Stimulated activated CD8-positive, alpha-beta memory T cell treated with anti-CD3 and anti-CD28 coated beads, Interleukin-4, amount 100 ng/mL, for 48 hours (primary cell): ENCODE results near the gene HBS1L.

ENCODE experiments used
- DNase-seq: peaks from one replicate; pipeline ENCODE4 v3.0.0-alpha.2; 2020

HBS1L gene

DNA sequence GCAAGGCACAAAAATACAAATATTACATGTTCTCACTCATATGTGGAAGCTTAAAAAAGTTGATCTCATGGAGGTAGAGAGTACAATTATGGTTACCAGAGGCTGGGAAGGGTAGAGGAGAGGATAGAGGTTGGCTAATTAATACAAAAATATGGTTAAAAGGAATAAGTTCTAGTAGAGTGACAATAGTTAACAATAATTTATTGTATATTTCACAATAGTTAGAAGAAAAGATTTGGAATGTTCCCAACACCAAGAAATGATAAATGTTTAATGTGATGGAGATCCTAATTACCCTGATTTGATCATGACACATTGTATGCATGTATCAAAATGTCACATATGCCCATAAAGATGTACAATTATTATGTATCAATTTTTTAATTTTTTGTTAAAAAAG, 106.5 kb downstream of the HBS1L start:
- DNase-seq: no peak

DNA sequence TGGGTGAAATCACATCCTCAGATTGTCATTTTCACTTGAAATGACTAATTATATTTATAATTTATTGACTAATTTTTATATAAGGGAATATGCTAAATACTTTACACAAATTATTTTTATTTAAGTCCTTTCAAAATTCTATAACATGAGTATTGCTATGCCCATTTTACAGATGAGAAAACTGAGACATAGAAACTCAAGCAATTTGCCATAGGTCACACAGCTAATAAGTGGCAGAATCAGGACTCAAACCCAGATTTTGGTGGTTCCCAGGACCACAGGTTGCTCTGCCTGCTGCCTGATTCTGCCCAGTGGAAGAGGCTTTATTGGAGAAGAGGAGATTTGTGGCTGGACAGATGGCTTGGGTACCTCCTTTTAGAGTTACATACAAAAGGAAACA, 109.6 kb downstream of the HBS1L start:
- DNase-seq: no peak

GRCh38 chr6:134943522-134944111, 111.0 kb downstream of the HBS1L start:
- DNase-seq: no peak

DNA sequence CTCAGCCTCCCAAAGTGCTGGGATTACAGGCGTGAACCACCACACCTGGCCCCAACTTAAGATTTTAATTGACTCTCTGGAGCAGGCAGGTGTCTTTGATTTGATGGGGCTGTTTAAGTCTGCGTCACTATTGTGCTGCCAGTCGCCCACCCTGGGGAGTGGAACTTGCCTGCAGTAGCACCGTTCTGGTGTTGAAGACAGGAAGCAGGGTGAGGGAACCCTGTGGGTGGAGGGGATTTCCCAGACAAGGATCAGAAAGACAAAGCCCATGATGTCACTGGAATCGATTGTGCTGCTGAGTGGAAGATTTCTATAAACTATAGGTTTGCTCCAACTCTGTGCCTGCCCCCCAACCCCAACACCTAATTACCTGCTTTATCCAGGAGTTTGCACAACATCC, 115.7 kb downstream of the HBS1L start:
- peak; percentile 79 for DNase-seq

GRCh38 chr6:134937426-134937825, 117.2 kb downstream of the HBS1L start:
- no peak for DNase-seq

DNA sequence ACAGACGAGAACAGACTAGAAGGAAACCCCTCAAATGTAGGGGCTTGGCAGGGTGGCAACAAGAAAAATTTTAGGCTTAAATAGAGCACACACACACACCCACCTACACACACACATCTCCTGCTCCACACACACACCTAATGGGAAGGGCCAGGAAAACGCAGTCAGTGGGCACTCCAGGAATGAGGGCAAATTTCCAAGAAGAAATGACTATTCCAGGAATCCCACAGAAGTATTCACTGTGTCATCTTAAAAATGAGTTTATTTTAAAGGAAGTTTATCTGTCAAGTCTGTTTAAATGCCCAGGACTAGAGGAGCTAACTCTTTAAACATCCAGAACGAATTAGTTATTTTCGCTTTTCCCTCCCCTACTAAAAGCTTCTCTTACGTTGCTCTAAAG, 117.7 kb downstream of the HBS1L start:
- no peak for DNase-seq

DNA sequence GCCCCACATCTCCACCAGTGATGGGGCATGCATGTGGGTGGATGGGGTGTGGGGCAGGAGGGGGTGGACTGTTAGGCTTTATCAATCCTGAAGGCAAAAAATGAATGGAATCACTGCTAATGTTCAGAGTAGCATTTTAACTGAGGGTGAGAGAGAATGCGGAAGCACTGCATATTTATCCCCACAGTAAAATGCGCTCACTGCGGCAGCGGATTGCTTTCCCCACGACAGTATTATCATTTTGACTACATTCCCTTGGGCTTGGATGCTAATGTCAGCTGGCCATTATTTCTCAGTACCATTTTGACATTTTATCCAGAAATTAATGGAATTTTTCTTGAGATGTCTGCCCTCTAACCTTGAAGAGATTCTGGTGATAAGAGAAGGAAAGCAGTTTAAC, 118.1 kb downstream of the HBS1L start:
- no peak for DNase-seq

- no peak for DNase-seq
Measured at GRCh38 chr6:134934793-134935485, 119.7 kb downstream of the HBS1L start.

GRCh38 chr6:134932535-134933470, 121.8 kb downstream of the HBS1L start:
- no peak for DNase-seq

DNA sequence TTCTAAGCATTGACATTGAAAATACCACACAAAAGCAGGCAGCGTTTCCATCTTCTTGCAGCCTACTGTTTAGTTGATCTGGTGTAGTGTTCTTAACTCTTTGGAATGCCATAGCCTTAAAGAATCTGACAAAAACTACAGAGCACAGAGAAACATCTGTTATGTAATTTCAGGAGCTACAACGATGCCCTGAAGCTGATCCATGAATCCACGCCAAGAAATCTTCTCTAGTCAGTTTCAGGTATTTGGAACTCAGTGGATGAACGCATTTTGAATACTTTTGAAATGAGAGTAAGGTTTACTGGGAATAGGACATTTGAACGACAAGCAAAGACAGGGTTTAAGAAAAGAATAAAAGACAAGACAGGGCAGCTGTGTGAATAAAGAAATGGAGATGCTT, 122.5 kb downstream of the HBS1L start:
- DNase-seq: no peak

DNA sequence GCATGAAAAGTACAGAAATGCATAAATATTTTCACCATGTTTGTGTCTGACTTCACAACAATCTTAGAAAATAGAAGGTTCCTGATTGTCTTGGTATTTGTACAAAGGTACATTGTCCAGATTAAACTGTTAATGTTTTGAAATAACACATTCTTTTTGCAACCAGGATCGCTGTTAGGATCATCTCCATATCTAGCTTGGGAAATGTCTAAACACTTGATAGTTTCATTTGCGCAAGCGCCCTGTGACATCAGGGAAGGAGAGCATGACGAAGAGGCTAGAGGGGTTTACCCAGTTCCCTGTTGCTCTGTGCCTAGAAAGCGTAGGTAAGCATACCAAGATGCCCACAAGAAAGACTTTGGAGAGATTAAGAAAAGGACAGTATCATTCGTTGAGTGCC, 124.2 kb downstream of the HBS1L start:
- no peak for DNase-seq

- DNase-seq: no peak
Measured at GRCh38 chr6:134928151-134928900, 126.3 kb downstream of the HBS1L start.

DNA sequence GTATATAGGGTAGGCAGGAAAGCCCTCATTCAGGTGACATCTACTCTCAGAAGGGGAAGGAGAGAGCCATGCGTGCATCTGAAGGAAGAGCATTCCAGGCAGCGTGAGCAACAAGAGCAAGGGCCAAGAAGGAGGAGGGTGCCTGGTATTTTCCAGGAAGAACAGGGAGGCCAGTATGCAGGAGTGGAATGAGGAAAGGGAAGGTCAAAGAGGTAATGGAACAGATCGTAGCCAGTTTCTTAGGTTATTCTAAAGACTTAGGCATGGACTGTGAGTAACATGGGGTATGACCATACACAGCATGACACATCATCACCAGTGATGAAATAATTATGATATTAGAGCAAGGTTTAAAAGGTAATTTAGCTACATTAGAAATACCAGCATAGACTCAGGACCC, 128.8 kb downstream of the HBS1L start:
- no peak for DNase-seq

- no peak for DNase-seq
Measured at GRCh38 chr6:134921721-134922261, 132.8 kb downstream of the HBS1L start.

GRCh38 chr6:134921276-134921675, 133.3 kb downstream of the HBS1L start:
- no peak for DNase-seq

GRCh38 chr6:134920422-134920821, 134.2 kb downstream of the HBS1L start:
- no peak for DNase-seq

- DNase-seq: no peak
Measured at GRCh38 chr6:134918418-134918961, 136.1 kb downstream of the HBS1L start.

DNA sequence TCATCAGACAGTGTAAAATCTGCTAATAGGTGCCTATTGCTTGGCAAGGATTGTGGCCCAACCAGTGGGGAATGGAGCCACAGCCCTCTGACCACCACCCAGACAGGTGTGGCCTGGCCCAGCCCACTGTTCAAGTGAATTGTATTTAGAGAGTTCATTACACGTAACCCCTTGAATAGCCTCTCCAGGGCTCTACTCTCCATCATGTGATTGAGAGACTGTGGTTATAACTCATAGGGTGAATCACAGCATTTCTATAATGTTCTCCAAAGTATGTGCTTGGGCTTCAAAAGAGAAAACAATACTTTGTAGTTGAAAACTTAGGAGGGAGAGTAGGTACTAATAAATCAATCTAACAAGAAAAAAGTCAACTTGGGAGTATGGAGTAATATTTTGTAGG, 143.1 kb downstream of the HBS1L start:
- DNase-seq: no peak

DNA sequence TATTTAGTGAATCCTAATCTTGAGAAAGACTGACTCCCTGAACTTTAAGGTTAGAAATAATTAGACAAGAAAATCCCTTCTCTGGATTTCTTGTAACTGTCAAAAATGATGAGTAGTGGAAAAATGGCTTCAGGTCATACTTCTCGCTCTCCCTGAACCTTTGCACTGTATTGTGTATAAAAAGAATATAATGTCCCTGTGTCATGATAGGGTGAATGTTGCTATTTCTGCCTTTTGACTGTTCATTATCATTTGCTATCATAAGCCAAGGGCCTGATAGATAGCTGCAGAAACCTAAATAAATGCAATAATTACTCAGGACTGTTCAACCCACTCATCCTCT, 144.1 kb downstream of the HBS1L start:
- DNase-seq: no peak
